IPS-18c (cell line): ENCODE results near the gene STRADA.

Source experiments
- H3K4me3 ChIP-seq: 2 replicates; pipeline ENCODE4 v1.7.0; 2013; ENCODE audit warnings: low read depth, mild to moderate bottlenecking, low read length, moderate library complexity; ENCODE audit not compliant: insufficient read depth
- H3K9me3 ChIP-seq: one replicate; pipeline ENCODE4 v1.6.1; 2013; ENCODE audit warnings: mild to moderate bottlenecking, low read length, moderate library complexity; ENCODE audit not compliant: control insufficient read depth, insufficient read depth

Gene STRADA, protein sequence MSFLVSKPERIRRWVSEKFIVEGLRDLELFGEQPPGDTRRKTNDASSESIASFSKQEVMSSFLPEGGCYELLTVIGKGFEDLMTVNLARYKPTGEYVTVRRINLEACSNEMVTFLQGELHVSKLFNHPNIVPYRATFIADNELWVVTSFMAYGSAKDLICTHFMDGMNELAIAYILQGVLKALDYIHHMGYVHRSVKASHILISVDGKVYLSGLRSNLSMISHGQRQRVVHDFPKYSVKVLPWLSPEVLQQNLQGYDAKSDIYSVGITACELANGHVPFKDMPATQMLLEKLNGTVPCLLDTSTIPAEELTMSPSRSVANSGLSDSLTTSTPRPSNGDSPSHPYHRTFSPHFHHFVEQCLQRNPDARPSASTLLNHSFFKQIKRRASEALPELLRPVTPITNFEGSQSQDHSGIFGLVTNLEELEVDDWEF

DNA sequence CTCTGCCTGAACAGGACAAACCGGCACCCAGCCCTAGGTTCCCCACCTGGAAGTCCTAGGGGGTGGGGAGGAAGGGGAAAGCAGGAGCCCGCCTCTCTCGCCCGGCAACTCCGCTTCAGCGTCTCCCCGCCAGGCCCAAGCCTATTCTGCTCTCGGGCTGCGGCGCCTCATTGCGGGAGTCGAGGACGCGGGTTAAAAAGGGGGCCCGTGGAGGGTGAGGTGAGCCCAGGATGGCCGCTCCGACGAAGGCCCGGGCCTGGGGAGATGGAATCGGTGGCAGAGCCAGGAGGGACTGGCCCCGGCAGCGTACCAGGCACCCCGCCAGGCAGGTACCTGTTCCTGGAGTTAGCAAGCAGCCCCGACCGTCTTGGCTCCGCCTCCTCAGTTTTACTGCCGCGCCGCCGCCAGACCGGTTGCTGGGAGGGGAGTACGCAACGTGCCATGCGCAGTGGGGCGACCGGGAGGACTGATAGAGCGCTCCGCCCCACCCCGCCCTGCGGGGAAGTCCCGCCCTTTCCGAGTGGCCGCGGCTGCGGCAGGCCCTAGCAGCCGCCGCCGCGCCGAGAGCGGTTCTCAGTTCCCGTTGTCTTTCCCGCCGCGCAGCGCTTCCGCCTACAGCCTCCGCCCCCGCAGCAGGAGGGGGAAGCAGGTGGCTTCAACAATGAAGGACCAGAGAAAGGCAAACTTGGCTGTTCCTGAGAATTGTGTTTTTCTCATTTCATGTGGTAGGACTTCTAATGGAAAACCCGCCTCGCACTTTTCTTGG, at the start of gene STRADA:
STRADA (minus strand) TSS at position 392 of the 766 bp plus-strand sequence. CDS start 13,430 bp downstream, outside the sequence.
- H3K4me3 ChIP-seq = peak within 1 kb of the TSS; percentile 97
- no peaks in the 10 kb centered on the region for H3K9me3 ChIP-seq

DNA sequence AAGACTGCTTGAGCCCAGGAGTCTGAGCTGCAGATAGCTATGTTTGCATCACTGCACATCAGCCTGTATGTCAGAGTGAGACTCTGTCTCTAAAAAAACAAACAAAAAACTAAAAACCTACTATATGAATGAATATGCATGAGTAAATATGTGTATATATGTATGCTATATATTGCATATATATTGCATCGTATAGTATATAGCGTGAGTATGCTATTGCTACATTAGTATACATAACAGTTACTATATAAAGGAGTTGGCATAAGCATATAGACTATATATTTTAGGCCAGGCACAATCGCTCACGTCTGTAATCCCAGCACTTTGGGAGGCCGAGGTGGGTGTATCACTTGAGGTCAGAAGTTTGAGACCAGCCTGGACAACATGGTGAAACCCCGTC, 48.5 kb upstream of the STRADA start:
- H3K9me3 ChIP-seq = no peaks in the 10 kb centered on the region
- H3K4me3 ChIP-seq = no peak overlapping the region

DNA sequence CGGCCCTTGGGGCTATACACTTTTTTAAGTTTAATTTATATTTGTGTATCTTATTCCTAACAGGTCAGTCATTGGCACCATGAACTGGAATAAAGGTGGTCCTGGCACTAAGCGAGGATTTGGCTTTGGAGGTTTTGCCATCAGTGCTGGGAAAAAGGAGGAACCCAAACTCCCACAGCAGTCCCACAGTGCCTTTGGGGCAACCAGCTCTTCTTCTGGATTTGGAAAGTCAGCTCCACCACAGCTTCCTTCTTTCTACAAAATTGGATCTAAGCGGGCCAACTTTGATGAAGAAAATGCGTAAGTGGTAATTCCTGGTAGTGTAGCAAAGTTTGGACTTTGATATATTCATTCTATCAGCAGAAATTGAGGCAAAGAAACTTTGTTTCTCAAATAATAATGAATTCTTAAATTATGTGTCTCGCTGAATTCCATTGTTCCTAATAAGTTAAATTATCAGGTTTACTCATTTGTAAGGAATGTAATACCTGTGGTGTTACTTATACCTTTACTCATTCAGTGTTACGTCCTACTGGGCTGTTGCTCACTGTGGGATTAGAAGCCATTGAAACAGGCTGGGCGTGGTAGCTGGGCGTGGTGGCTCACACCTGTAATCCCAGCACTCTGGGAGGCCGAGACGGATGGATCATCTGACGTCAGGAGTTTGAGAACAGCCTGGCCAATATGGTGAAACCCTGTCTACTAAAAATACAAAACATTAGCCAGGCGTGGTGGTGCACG, 45.5 kb upstream of the STRADA start:
- Histone ChIP-seq H3K9me3 (no peaks in the 10 kb centered on the region), H3K4me3 (no peak overlapping the region)

DNA sequence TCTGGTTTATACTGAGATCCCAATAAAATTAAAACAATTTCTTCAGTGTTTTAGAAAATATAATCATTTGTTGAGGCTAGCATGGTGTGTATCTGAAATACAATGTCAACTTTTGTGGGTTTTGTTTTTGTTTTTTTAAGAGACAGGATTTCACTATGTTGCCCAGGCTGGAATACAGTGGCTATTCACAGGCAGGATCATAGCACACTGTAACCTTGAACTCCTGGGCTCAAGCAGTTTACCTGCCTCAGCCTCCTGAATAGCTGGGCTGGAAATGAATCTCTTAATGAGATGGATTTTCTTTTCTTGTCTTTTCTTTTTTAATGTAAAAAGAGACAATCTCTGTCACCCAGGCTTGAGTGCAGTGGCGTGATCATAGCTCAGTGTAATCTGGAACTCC, 44.5 kb upstream of the STRADA start:
- H3K4me3 ChIP-seq = no peak overlapping the region
- no peaks in the 10 kb centered on the region for H3K9me3 ChIP-seq

DNA sequence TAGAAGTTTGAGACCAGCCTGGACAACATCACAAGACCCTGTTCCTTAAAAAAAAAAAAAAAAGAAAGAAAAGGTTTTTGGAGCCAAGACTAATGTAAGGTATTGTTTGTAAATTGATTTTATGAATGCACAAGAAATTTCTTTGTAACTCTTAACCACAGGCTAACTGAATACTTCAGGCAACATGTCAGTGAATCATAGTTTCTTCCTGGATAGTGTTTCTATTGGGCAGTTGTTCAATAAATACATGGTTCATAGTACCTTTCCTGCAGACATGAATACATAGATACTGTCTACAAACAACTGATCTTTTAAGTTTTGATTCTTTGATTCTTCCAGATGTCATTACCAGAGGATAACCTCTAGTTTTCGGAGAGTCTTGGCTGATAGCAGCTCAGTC, 44.0 kb upstream of the STRADA start:
- H3K4me3 ChIP-seq = no peak overlapping the region

DNA sequence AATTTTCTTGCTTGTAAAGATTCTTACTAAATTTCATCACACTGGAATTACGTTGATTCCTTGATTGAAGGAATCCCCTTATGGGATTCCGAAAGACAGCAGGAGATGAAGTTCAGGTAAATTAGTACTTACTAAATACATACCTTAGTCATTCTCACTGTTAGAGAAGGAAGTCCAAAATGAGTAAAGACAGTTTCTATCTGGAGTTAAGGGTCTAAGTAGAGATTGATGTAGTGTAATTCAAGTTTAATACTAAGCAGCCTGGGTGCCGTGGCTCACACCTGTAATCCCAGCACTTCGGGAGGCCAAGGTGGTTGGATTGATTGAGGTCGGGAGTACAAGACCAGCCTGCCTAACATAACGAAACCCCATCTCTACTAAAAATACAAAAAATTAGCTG, 41.9 kb upstream of the STRADA start:
- H3K4me3 ChIP-seq = no peak overlapping the region
- no peaks in the 10 kb centered on the region for H3K9me3 ChIP-seq

More for the DNA sequence above, 44.0 kb upstream of the STRADA start:
- no peaks in the 10 kb centered on the region for H3K9me3 ChIP-seq

DNA sequence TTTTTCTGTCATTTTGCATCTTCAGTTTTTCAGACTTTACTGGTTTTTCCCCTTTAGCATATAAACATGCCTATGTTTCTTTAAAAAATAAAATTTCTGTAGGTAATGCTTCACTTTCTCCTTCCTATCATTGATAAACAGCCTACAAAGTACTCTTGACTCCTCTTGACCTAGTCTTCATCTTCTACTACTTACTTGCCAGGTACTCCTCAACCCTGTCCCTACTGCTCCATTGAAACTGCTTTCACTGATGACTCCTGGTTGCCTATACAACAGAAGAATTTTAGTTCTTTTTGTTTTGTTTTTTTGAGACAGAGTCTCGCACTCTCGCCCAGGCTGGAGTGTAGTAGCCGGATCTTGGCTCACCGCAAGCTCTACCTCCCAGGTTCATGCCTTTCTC, 39.3 kb upstream of the STRADA start:
- no peak overlapping the region for H3K4me3 ChIP-seq
- no peaks in the 10 kb centered on the region for H3K9me3 ChIP-seq

DNA sequence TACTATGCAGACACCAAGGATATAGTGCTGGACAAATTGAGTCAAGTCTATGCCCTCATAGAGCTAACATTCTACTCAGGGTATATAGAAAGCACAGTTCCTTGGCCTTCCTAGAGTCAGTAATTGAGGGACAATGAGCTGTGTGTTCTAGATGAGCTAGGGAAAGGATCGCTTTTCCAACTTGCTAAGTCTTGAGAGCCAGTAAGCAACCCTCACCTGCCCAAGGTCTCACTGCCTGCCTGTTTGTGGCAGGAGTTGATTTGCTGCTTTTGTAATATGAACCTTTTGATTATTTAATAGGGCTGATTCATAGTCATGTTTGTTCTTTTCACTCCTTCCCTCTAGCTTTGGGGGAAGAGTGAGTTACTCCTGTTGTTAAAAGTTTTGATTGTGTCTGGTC, 38.9 kb upstream of the STRADA start:
- H3K9me3 ChIP-seq = no peaks in the 10 kb centered on the region
- no peak overlapping the region for H3K4me3 ChIP-seq

DNA sequence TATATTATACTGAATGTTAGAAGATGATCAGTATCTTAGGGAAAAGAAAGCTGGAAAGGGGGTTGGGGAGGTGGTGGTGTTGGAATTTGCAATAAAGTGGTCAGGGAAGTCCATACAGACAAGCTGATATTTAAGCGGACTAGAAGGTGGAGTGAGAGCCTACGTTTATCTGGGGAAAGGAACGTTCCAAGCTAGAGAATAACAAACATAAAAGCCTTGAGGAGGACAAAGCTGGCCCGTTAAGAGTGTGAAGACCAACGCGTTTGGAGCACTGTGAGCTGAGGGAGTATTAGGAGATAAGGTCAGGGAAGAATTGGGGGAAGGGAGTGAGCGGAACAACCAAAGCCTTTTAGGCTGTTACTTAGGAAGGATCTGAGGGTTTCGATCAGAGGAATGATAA, 33.8 kb upstream of the STRADA start:
- no peaks in the 10 kb centered on the region for H3K9me3 ChIP-seq
- peak overlapping the region; percentile 90 for H3K4me3 ChIP-seq

DNA sequence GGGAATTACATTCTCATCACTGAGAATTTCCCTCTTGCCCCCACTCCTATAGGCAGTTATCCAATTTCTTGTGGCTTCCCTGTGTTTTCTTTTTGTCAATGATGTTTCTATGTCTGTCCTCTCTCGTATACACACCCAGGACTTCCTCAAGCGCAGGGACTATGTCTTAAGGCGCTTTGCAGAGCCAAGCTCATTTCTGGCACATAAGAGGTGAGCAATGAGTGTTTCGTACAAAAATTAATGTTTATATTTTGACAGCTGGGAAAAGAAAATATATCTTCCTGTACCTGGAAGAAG, 33.3 kb upstream of the STRADA start:
- Histone ChIP-seq H3K4me3 (peak overlapping the region; percentile 90), H3K9me3 (no peaks in the 10 kb centered on the region)

DNA sequence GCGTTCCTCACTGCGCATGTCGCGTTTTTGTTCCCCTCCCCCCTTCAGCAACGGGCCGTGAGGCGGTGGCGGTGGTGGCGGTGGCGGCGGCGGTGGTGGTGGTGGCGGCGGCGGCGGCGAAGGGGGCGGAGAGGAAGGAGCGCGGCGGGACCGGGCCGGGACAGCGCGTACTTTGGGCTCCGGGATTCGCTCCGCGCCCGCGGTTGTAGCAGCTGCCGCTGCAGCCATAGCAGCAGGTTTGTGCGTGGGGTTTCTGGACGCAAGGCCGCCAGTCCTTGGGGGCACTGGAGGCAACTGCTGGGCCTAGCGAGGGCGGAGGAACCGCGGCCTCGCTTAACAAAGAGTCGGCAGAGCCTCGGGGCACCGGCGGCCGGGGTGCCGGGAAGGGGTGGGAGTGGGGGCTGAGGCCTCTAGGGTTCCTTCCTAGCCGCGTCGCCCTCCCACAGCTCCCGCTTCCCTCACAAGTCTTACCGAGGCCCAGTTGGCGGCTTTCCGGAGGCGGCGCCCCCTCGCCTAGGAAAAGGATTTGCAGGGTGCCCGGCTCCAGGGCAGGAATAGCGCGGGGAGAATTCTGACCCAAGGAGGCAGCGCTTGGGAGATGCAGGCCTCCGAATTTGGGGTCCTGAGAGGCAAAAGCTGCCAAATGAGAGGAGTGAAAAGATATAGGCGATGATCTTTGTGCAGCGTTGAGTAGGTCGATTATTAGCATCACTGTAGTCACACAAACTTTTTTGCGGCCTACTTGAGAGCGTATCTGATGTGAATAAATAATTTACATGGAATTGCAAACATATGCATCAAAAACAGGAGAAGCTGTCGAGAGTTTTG, 32.8 kb upstream of the STRADA start, which contains the start of gene DDX42:
DDX42 (plus strand) TSS at position 30 of the 828 bp plus-strand sequence. CDS start 12,880 bp downstream, outside the sequence.
- Histone ChIP-seq H3K4me3 (peak within 1 kb of the TSS; percentile 91), H3K9me3 (no peaks in the 10 kb centered on the region)

DNA sequence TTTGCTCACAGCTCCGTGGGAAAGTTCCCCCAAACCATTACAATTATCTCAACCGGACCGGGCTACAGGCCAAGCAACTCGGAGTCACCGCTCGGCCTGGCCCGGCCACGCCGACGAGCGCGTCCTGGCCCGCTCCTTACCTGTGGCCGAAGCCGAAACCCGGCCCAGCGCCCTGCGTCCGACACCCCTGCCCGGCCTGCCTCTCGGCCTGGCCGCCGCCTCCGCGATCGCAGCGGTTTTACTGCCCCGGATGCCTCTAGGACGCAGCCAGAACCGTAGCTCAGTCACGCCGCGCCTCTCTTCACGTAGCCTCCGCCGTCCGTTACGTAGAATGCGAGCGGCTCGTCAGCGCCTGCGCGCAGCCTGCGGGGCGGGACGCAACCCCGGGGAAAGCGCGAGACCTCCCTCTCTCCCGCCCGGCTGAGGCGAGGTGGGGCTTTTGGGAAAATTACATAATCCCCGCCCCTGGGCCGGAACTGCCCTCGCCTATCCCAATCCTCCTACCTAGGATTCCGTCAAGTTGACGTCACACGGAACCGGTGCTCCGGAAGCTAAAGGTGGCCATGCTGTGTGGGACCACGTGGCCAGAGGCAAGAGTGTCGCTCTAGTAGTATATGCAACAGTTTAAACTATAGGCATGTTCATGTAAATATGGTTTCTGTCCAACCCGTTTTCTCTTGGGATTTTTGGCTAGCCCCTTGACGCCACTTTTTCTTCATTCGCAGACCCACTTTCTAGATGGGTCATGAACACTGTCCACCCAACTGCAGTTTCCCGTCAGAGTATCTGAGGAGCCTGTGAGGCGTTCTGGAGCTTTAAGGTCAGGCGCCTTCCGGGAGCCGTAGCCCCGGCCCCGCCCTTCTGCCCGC, 31.9 kb upstream of the STRADA start, which contains the start of gene CCDC47:
CCDC47 (minus strand) TSS at position 326 of the 869 bp plus-strand sequence. CDS start 7,422 bp downstream, outside the sequence.
- no peaks in the 10 kb centered on the region for H3K9me3 ChIP-seq

DNA sequence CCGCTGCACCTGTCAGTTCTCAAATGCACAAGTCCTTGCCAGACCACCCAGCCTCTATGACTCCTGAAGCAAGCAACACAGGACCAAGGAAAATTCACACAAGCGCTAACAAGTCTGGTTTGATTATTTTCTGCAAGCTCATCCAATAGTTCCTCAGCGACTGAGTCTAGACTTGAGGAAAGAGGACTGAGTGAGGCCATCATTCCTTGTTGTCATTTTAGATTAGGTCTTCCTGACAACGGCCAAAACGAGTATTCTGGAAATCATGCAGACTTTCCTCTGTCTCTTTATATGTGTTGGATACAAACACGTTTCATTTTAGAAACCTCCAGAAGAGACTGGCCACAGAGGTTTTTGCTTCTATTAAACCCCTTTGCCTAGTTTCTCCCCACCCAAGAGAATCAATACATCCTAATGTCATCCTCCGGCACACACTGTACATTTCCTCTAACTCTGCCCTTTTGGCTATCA, 31.2 kb upstream of the STRADA start:
- no peaks in the 10 kb centered on the region for H3K9me3 ChIP-seq
- peak overlapping the region; percentile 91 for H3K4me3 ChIP-seq

More for the DNA sequence above, 31.9 kb upstream of the STRADA start, which contains the start of gene CCDC47:
- peak within 1 kb of the TSS; percentile 91 for H3K4me3 ChIP-seq

DNA sequence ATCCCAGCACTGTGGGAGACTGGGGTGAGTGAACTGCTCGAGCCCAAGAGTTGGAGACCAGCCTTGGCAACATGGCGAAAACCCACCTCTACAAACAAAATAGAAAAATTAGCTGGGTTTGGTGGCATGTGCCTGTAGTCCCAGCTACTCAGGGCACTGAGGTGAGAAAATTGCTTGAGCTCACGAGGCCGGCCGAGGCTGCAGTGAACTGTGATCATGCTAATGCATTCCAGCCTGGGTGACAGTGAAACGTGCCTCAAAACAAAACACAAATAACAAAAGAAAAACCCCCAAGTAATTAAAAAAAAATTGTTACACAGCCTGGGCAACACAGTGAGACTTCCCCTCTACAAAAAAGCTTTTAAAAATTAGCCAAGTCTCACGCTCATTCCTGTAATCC, 26.8 kb upstream of the STRADA start:
- no peak overlapping the region for H3K4me3 ChIP-seq
- peaks cover 2% of the 10 kb centered on the region for H3K9me3 ChIP-seq

DNA sequence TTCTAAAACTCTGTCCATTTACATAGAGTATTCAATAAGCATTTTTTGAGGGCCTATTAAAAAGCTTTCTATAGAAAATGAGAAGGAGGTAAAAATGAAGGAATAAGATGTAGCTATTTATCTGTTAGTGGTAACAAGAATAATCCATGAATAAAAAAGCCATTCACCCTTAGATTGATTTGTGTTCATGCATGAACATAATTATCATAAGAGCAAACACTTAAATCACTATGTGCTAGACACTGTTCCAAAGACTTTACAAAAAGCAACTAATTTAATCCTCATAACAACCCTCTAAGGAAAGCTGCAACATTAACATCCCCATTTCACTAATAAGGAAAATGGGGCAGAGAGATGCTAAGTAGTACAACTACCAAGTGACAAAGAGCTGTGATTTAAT, 25.2 kb upstream of the STRADA start:
- H3K4me3 ChIP-seq = no peak overlapping the region
- H3K9me3 ChIP-seq = peaks cover 2% of the 10 kb centered on the region

DNA sequence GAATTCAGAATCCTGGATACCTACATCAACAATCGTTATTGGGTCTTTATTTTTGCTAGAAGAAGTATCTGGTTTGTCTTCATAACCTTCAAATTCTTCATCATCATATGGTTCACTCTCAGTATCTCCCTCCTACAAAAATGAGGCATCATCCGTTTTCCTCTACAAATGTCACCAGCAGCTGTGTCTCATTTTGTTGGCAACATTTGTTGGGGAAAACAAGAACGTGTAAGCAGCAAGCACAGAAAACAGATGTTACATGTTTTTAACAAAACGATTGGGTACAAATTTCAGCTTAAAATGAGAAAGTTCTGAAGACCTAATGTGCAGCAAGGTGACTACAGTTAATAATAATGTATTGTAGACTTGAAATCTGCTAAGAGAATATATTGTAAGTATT, 23.1 kb upstream of the STRADA start:
- Histone ChIP-seq H3K9me3 (peaks cover 2% of the 10 kb centered on the region), H3K4me3 (no peak overlapping the region)
